ENCODE results near the gene CTNNBL1.

GRCh38 chr20:37879843-37880242, 186.0 kb downstream of the CTNNBL1 start:
- TF ChIP-seq CTCF (IDR thresholded peaks at IDR 0.05) (no peak), POLR2A (IDR thresholded peaks at IDR 0.05) (no peak)

Measured in uterus (tissue), 2 donors.